Transverse colon (tissue), 4 donors: ENCODE measurements around the gene BASP1. TPM values are rescaled to one million over a fixed set of nuclear protein-coding genes. Genes with fewer than 3 reads are reported as not detected.
A peak's percentile ranks its signal among the peaks of the same experiment; 100 is the strongest.

Experiments
- DNase-seq: peaks from one replicate; pipeline ENCODE4 v3.0.0-alpha.2; 2019
- H3K27ac ChIP-seq, 4 donors: fragments of 200-600 bp; sonication (generic); 2 replicates each; pipeline ENCODE4 v1.5.1; 2016 to 2018; ENCODE audit warnings: inconsistent platforms in 4 of 4
- H3K27me3 ChIP-seq: fragments of 200-600 bp; sonication (generic); 2 replicates; pipeline ENCODE4 v1.5.1; 2017; ENCODE audit warnings: inconsistent platforms
- H3K36me3 ChIP-seq, 4 donors: fragments of 200-600 bp; sonication (generic); 2 replicates each; pipeline ENCODE4 v1.5.1; 2017 to 2019; ENCODE audit warnings: inconsistent platforms in 4 of 4
- H3K4me1 ChIP-seq, 4 donors: fragments of 200-600 bp; sonication (generic); 2 replicates each; pipeline ENCODE4 v1.5.1; 2017 to 2020; ENCODE audit warnings: inconsistent platforms in 4 of 4
- H3K4me3 ChIP-seq, 4 donors: fragments of 200-600 bp; sonication (generic); 1 replicate in 1 of 4; 2 replicates in 3 of 4; pipeline versions ENCODE4 v1.5.1 to v1.6.1; 2017 to 2019; ENCODE audit warnings: inconsistent platforms in 4 of 4
- H3K9me3 ChIP-seq, 2 donors: fragments of 200-600 bp; sonication (generic); 2 replicates each; pipeline ENCODE4 v1.5.1; 2017 to 2019; ENCODE audit warnings: inconsistent platforms in 2 of 2
- CTCF ChIP-seq, 5 experiments: fragments of 200-600 bp in 3 of 5; fragments of 450-650 bp in 2 of 5; sonication (generic) in 3 of 5; IDR thresholded peaks; 1 replicate in 2 of 5; 2 replicates in 3 of 5; pipeline ENCODE4 v1.5.1; 2016 to 2017; ENCODE audit warnings: antibody characterized with exemption in 5 of 5, inconsistent platforms in 3 of 5, mild to moderate bottlenecking in 2 of 5, moderate library complexity in 1 of 5
- EP300 ChIP-seq: sonication (generic); formaldehyde crosslinking; IDR thresholded peaks from one replicate; pipeline ENCODE4 v1.6.1; 2017; ENCODE audit warnings: antibody characterized with exemption, low read depth
- POLR2A ChIP-seq: fragments of 450-650 bp; IDR thresholded peaks from one replicate; pipeline ENCODE4 v1.6.1; 2016; ENCODE audit warnings: antibody characterized with exemption, mild to moderate bottlenecking, moderate library complexity
- POLR2AphosphoS5 ChIP-seq, 3 donors: sonication (generic); formaldehyde crosslinking; IDR thresholded peaks; one replicate each; pipeline ENCODE4 v1.6.1; 2016; ENCODE audit warnings: antibody characterized with exemption in 3 of 3
- WGBS, 2 donors: methylation state at CpG; one replicate each; pipeline ENCODE4 v1.1.5; 2018; ENCODE audit warnings: low coverage in 1 of 2; 5-methylcytosine and 5-hydroxymethylcytosine counted together
- in situ Hi-C, 4 donors: fragments of 200-750 bp; cut with MboI; loops; one replicate each; pipeline versions ENCODE4 v1.15.0 to v1.15.1; 2017; ENCODE audit warnings: low sequenced_read_pairs in 3 of 4, low pct_ligation_motif_present in 1 of 4, low pct_unique_long_range_greater_than_20kb in 1 of 4
- intact Hi-C: fragments of 100-400 bp; cut with DNase I; formaldehyde crosslinking; loops from one replicate; pipeline ENCODE4 v1.15.1; 2023; ENCODE audit warnings: low total_unique reads
- total RNA-seq, 4 donors: library from RNA; depleted of rRNA; stranded (reverse); fragments of >200 nt; gene quantifications; one replicate each; pipeline ENCODE4 v1.1.0, GENCODE V29; 2016

The BASP1 gene
- total RNA-seq, 4 donors from 2014 or later: 1.5 to 36.4 (median 9.2) TPM

- Histone ChIP-seq H3K27ac (no peak overlapping the region), H3K4me1 (peaks cover 0 to 25% (median 20%) of the 10 kb centered on the region in 4 donors), H3K9me3 (no peaks in the 10 kb centered on the region), H3K27me3 (peaks cover 39% of the 10 kb centered on the region), H3K4me3 (no peak overlapping the region), H3K36me3 (no peaks in the 10 kb centered on the region)
- no peak for DNase-seq
- in situ Hi-C loops: loop anchor here in 3 of 4 donors (10.0 kb wide), 3 partner anchors 1079 to 1099 kb away; no protein-coding TSS in a partner anchor
- intact Hi-C loops: no loop called here
- WGBS, 2 donors: 71 to 75% methylated on average over 1 to 2 of the region's 2 CpGs
- TF ChIP-seq POLR2A: no peak
- TF ChIP-seq EP300: no peak
- TF ChIP-seq CTCF (IDR thresholded peaks at IDR 0.05): no peak
- TF ChIP-seq POLR2AphosphoS5 (IDR thresholded peaks at IDR 0.05): no peak
Observed at GRCh38 chr5:17215361-17215760, 2.1 kb upstream of the BASP1 start.

- H3K36me3 ChIP-seq: no peaks in the 10 kb centered on the region
- TF ChIP-seq POLR2AphosphoS5 (IDR thresholded peaks at IDR 0.05) (no peak), POLR2A (no peak), EP300 (no peak), CTCF (IDR thresholded peaks at IDR 0.05) (peak; percentile 62 to 83 (median 72))
- H3K4me1 ChIP-seq: peaks cover 0 to 25% (median 20%) of the 10 kb centered on the region in 4 donors
- peak overlapping the region in 3 of 4 donors; percentile 13 to 71 (median 59) for H3K27ac ChIP-seq
- WGBS, 2 donors: 1% methylated on average over 50 of the region's 59 CpGs; no CpG with 5 or more reads in 1 of the 2 donors
- in situ Hi-C loops: loop anchor here in 3 of 4 donors (10.0 kb wide), 3 partner anchors 1078 to 1098 kb away; no protein-coding TSS in a partner anchor
- H3K9me3 ChIP-seq: no peaks in the 10 kb centered on the region
- peaks cover 39% of the 10 kb centered on the region for H3K27me3 ChIP-seq
- peak overlapping the region in 2 of 4 donors; percentile 51 to 64 for H3K4me3 ChIP-seq
- intact Hi-C loops: no loop called here
- DNase-seq: peak; percentile 83
Observed at GRCh38 chr5:17216176-17216973, 1.1 kb upstream of the BASP1 start.

GRCh38 chr5:17216974-17217492 is 398 bp upstream of the BASP1 start:
- no peak for DNase-seq
- peaks cover 39% of the 10 kb centered on the region for H3K27me3 ChIP-seq
- no peaks in the 10 kb centered on the region for H3K9me3 ChIP-seq
- H3K4me3 ChIP-seq: peak overlapping the region in 2 of 4 donors; percentile 51 to 64
- in situ Hi-C loops: loop anchor here in 3 of 4 donors (10.0 kb wide), 3 partner anchors 1078 to 1098 kb away; no protein-coding TSS in a partner anchor
- H3K27ac ChIP-seq: peak overlapping the region in 3 of 4 donors; percentile 13 to 71 (median 70)
- intact Hi-C loops: no loop called here
- H3K4me1 ChIP-seq: peaks cover 0 to 25% (median 20%) of the 10 kb centered on the region in 4 donors
- H3K36me3 ChIP-seq: no peaks in the 10 kb centered on the region
- 0 to 2% methylated on average over 4 to 10 of the region's 22 CpGs for WGBS, 2 donors
- TF ChIP-seq POLR2AphosphoS5 (IDR thresholded peaks at IDR 0.05) (no peak), EP300 (no peak), CTCF (IDR thresholded peaks at IDR 0.05) (peak in 1 of 5 experiments; percentile 21), POLR2A (no peak)

- TF ChIP-seq CTCF (IDR thresholded peaks at IDR 0.05) (no peak), POLR2A (no peak), EP300 (no peak), POLR2AphosphoS5 (IDR thresholded peaks at IDR 0.05) (no peak)
- intact Hi-C loops: no loop called here
Observed at GRCh38 chr5:17218353-17219005, 1.0 kb downstream of the BASP1 start.

More at GRCh38 chr5:17218353-17219005, 1.0 kb downstream of the BASP1 start:
- in situ Hi-C loops: loop anchor here in 3 of 4 donors (10.0 kb wide), 3 partner anchors 1076 to 1096 kb away; no protein-coding TSS in a partner anchor
- Histone ChIP-seq H3K27me3 (peaks cover 39% of the 10 kb centered on the region), H3K4me1 (peaks cover 0 to 25% (median 20%) of the 10 kb centered on the region in 4 donors), H3K4me3 (peak overlapping the region; percentile 47 to 64 (median 50)), H3K36me3 (no peaks in the 10 kb centered on the region), H3K9me3 (no peaks in the 10 kb centered on the region), H3K27ac (peak overlapping the region; percentile 47 to 70 (median 66))
- 0% methylated on average over 45 of the region's 45 CpGs; no CpG with 5 or more reads in 1 of the 2 donors for WGBS, 2 donors
- peak; percentile 43 for DNase-seq
